GM18526 (cell line): ENCODE measurements around the gene GNB2.

Experiments used
- POLR2A ChIP-seq: IDR thresholded peaks from 3 replicates; pipeline ENCODE4 v1.6.1; 2011; ENCODE audit not compliant: insufficient read length; ENCODE audit errors: extremely low read depth

The GNB2 gene

GRCh38 chr7:100676501-100677306 lies 3.2 kb downstream of the GNB2 start:
- TF ChIP-seq POLR2A, result no peak

DNA sequence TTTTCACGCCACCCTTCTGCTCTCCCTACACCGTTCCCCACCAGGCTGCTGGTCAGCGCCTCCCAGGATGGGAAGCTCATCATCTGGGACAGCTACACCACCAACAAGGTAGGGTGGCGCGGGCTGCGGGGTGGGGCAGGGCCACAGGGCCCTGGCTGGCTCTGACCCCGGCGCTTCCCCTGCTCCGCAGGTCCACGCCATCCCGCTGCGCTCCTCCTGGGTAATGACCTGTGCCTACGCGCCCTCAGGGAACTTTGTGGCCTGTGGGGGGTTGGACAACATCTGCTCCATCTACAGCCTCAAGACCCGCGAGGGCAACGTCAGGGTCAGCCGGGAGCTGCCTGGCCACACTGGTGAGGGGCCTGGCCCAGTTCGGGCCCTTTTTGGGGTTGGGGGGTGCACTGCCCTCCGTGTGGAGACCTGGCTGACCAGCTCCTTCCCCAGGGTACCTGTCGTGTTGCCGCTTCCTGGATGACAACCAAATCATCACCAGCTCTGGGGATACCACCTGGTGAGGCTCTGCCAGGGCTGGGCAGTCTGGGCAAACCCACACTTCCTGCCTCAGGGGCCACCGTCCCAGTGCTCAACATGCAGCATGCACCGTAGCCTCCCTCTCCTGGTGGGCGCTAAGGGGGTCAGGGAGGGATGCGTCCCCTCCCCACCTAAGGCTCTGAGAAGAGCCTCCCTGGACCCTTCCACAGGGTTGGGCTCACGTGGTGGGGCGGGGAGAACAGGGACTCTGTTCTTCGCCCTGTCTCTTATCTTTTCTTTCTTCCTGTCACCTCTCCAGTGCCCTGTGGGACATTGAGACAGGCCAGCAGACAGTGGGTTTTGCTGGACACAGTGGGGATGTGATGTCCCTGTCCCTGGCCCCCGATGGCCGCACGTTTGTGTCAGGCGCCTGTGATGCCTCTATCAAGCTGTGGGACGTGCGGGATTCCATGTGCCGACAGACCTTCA lies 4.0 kb downstream of the GNB2 start:
- TF ChIP-seq POLR2A, result no peak

DNA sequence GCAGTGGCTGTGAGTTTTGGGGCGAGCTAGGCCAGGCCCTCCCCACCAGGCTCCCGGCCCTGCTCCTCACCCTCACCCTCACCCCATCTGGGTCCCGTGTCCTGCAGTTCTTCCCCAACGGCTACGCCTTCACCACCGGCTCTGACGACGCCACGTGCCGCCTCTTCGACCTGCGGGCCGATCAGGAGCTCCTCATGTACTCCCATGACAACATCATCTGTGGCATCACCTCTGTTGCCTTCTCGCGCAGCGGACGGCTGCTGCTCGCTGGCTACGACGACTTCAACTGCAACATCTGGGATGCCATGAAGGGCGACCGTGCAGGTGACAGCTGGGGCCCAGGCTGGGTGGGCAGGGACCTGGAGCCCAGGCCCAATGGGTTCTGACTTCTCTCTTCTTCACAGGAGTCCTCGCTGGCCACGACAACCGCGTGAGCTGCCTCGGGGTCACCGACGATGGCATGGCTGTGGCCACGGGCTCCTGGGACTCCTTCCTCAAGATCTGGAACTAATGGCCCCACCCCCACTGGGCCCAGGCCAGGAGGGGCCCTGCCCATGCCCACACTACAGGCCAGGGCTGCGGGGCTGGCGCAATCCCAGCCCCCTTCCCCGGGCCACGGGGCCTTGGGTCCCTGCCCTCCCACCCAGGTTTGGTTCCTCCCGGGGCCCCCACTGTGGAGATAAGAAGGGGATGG lies 4.9 kb downstream of the GNB2 start:
- no peak for TF ChIP-seq POLR2A

- peak; percentile 20 for TF ChIP-seq POLR2A
These were observed 5.8 kb downstream of the GNB2 start for GRCh38 chr7:100679129-100679926.

- TF ChIP-seq POLR2A, result no peak
These were observed 6.5 kb downstream of the GNB2 start for GRCh38 chr7:100679927-100680575.

- no peak for TF ChIP-seq POLR2A
These were observed 7.2 kb downstream of the GNB2 start for GRCh38 chr7:100680576-100681271.

DNA sequence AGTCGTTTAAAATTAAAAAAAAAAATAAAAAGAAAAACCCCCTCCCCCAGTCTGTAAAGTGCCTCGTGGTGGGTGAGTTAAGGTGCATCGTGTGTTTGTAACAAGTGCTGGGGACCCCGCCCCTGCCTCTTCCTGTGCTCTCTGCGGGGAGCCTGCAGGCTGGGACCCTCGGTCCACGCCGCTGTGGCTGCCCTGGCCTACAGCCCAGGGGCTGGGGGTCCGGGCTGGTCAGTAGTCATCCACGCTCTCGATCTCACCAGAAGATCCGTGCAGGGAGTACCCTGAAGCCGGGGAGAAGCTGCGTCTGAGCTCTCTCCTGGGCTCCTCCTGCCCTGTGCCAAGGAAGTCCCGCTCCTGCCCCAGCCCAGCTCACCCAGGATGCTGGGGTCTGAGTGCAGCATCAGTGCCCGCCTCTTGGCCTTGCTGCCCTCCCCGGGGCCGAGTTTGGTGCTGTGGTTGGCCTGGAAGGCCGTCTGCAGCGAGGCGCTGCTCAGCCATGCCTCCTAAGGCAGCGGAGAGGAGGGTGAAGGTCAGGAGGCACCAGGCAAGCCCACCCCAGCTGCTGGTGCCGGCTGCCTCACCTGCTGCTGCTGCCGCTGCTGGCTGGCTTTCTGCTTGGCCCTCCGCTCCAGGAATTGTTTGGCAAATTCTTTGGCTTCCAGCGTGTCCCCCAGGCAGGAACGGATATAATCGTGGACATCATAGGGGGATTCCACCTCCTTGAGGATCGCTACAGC lies 8.1 kb downstream of the GNB2 start:
- no peak for TF ChIP-seq POLR2A

DNA sequence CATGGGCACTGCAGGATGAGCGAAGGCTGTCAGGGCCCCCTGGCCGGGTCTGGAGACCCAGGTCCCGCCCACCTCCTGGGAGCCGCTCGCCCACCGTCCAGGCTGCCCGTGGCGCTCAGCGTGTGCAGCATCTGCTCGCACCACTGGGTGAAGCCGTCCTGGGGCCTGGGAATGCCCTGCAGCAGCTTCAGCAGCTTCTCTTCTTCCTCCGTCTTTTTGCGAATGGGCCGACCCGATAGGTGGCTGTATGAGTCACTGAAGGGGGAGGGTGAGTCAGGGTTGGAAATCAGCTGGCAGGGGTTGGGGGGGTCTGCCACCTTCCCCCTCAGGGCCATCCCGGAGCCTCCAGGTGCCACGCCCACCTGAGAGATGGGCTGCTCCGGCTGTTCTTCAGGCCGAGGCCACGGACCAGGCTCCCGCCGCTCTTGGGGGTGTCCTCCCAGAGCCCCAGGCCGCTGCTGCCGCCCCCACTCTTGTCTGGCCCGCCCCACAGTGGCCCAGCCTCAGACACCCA lies 8.7 kb downstream of the GNB2 start:
- no peak for TF ChIP-seq POLR2A

GRCh38 chr7:100682991-100683658 lies 9.6 kb downstream of the GNB2 start:
- no peak for TF ChIP-seq POLR2A

GRCh38 chr7:100683659-100684533 lies 10.4 kb downstream of the GNB2 start:
- no peak for TF ChIP-seq POLR2A

- no peak for TF ChIP-seq POLR2A
These were observed 11.0 kb downstream of the GNB2 start for GRCh38 chr7:100684534-100685042.
